ENCODE data around the gene RARS1.

The RARS1 gene

GRCh38 chr5:168557389-168557788 is 71.1 kb downstream of the RARS1 start:
- no peak for DNase-seq (ENCODE audit: low read depth)

- DNase-seq (ENCODE audit: low read depth), result no peak
Measured at GRCh38 chr5:168562279-168562678, 76.0 kb downstream of the RARS1 start.

GRCh38 chr5:168563959-168564358 is 77.7 kb downstream of the RARS1 start:
- no peak for DNase-seq (ENCODE audit: low read depth)

GRCh38 chr5:168568738-168569137 is 82.5 kb downstream of the RARS1 start:
- no peak for DNase-seq (ENCODE audit: low read depth)

All from activated T-helper 1 cell treated with Interleukin-2 at 50 U/mL for 16 hours (primary cell).